ENCODE data around the gene PDIK1L.

- TF ChIP-seq POLR2AphosphoS5 (IDR thresholded peaks at IDR 0.05; ENCODE audit: low read depth, low read length) (peak; percentile 59; the same call in 1 of the 2 replicates), REST (IDR thresholded peaks at IDR 0.05; ENCODE audit: insufficient read depth in 1 of 2, low read depth in 2 of 2, low read length in 2 of 2) (no peak), TAF1 (IDR thresholded peaks at IDR 0.05; ENCODE audit: borderline replicate concordance, insufficient read depth, low read length) (no peak)
Measured at GRCh38 chr1:26158908-26159742, 47.5 kb downstream of the PDIK1L start, which contains the start of gene FAM110D.
